Mucosa of descending colon (tissue), 3 donors: ENCODE results near the gene KCNQ1OT1. TPM values are rescaled to one million over a fixed set of nuclear protein-coding genes. Genes with fewer than 3 reads are reported as not detected.

Source experiments
- ATAC-seq: fragments of 200-7000 bp; cut with Tn5 transposase; one replicate; pipeline ENCODE4 v1.9.1; 2020; ENCODE audit warnings: mild to moderate bottlenecking, moderate library complexity
- DNase-seq, 3 donors: peaks; one replicate each; pipeline ENCODE4 v3.0.0-alpha.2; 2020
- H3K36me3 ChIP-seq: fragments of 200-600 bp; one replicate; pipeline ENCODE4 v1.8.0; 2021; ENCODE audit warnings: low read depth, mild to moderate bottlenecking
- H3K4me1 ChIP-seq: fragments of 200-600 bp; one replicate; pipeline ENCODE4 v1.8.0; 2021; ENCODE audit warnings: low read depth, mild to moderate bottlenecking
- H3K4me3 ChIP-seq: fragments of 200-600 bp; one replicate; pipeline ENCODE4 v1.8.0; 2021; ENCODE audit warnings: mild to moderate bottlenecking
- H3K9me3 ChIP-seq: fragments of 200-600 bp; one replicate; pipeline ENCODE4 v1.8.0; 2021; ENCODE audit warnings: mild to moderate bottlenecking
- intact Hi-C, 2 donors: fragments of 100-400 bp; cut with DNase I in 1 of 2; cut with micrococcal nuclease in 1 of 2; formaldehyde crosslinking; loops; one replicate each; pipeline versions ENCODE4 v1.11.0 to v1.11.1; 2022; cut with DNase I, micrococcal nuclease
- total RNA-seq, 3 donors: library from RNA; stranded (reverse); fragmentation: NEBNext Ultra II Directional in 2 of 3; extraction: Animal tissue kit (Norgen Biotek cat#: 25700) in 2 of 3; gene quantifications; one replicate each; pipeline versions ENCODE4 v1.2.1 to v1.2.4, GENCODE V29; 2021 to 2023
- TF ChIP-seq, protein P1 (sequence below): fragments of 200-600 bp; IDR thresholded peaks from one replicate; pipeline ENCODE4 v1.8.0; 2022; ENCODE audit warnings: antibody characterized with exemption, mild to moderate bottlenecking
- donor health status: DM: no; HTN: no; CAD: no; lungs with moderate emphysema.
- donor health status: DM: no; HTN: no; CAD: no.
- donor health status: DM: no; HTN: yes; CAD: no.

The KCNQ1OT1 gene
- total RNA-seq, 3 donors from 2014 or later, result 1.5 to 1.7 (median 1.7) TPM

DNA sequence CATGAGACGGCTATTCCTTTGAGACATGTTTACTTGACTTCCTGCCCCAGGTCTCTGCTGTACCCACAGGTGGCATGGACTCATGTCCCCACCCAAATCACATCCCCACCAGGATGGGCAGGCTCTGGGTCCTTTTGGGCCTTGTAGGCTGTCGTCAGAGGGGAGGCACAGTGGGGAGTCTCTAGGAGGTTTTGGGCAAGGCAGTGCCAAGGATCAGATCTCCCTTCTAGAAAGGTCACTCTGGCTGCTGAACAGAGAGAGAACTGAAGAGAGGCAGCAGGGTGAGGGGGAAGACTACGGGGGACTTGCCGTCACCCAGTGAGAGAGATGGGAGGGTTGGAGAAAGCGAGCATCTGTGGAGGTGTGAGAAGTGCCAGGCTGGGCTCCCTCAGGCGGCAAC, 4.6 kb upstream of the KCNQ1OT1 start:
- H3K36me3 ChIP-seq, result no peaks in the 10 kb centered on the region
- peaks cover 3% of the 10 kb centered on the region for H3K9me3 ChIP-seq
- H3K4me3 ChIP-seq, result no peak overlapping the region
- TF ChIP-seq, protein P1, sequence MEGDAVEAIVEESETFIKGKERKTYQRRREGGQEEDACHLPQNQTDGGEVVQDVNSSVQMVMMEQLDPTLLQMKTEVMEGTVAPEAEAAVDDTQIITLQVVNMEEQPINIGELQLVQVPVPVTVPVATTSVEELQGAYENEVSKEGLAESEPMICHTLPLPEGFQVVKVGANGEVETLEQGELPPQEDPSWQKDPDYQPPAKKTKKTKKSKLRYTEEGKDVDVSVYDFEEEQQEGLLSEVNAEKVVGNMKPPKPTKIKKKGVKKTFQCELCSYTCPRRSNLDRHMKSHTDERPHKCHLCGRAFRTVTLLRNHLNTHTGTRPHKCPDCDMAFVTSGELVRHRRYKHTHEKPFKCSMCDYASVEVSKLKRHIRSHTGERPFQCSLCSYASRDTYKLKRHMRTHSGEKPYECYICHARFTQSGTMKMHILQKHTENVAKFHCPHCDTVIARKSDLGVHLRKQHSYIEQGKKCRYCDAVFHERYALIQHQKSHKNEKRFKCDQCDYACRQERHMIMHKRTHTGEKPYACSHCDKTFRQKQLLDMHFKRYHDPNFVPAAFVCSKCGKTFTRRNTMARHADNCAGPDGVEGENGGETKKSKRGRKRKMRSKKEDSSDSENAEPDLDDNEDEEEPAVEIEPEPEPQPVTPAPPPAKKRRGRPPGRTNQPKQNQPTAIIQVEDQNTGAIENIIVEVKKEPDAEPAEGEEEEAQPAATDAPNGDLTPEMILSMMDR, result no peak
- ATAC-seq (no peak), DNase-seq (peak in 1 of 3 donors; percentile 8)
- H3K4me1 ChIP-seq, result no peaks in the 10 kb centered on the region
- intact Hi-C loops, result no loop called here

DNA sequence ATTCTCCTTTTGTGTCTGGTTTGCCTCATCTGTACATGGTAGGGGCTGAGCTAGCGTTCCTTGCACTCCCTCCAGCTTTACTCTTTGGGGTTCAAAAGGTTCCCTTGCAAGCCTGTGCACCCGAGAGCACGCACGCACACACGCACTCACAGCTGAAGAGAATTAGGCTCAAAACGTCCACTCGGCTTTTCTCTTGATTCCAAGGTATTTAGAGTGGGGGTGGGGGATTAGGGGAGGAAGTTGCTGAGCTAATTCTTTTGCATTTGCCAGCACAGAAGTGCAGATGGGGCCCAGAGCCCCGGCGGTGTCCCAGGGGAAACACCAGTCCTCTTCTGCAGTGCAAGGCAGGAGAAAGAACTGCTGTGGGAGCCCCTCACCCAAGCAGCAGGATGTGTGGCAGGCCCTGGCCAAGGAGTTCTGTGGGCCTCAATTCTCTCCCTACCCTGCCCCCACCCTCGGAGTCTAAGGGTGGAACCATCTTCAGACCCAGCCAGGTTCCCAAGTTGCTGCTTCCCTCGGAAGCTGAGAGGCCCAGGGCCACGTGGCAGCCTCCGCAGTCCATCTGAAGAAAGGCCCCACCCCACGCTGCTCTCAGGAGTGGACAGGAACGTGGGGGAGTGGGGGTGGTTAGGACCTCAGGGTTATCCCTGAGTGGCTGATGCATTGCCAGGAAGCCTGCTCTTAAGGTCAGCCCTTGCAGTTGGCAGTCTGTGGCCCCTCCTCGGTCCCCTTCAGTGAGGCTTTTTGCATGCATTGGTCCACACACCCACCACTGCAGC, 3.8 kb upstream of the KCNQ1OT1 start:
- TF ChIP-seq, protein P1, result no peak
- H3K36me3 ChIP-seq, result no peaks in the 10 kb centered on the region
- no peaks in the 10 kb centered on the region for H3K4me1 ChIP-seq
- no peak for ATAC-seq
- H3K4me3 ChIP-seq, result no peak overlapping the region
- peak in 1 of 3 donors; percentile 29 for DNase-seq
- peaks cover 3% of the 10 kb centered on the region for H3K9me3 ChIP-seq
- intact Hi-C loops, result no loop called here

DNA sequence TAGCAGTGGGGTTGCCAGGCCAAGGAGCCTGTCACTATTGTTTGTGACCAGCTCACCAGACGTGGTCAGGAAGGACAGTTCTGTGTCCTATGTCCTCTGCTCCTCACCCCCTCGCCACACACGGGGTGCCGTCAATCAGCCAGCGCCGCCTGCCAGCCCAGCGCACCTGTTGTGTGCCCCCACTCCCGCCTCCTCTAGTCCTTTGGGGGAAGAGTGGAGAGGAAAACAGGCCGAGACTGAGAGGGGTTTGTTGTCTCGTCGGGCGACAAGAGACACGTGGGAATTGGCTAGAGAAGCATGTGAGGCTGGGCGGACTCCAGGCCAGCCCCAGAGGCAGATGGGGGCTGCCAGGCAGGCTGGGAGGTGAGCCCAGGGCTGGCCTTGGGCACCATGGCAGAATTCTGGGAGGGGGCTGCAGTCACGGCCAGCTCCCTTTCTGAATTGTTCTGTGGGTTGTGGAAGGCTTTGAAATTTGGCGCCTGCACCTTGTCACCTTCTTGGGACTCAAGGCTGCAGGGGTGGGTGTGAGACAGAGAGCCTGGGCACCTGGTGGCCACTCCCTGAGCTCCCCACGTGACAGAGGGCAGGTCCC, 3.1 kb upstream of the KCNQ1OT1 start:
- no peak for ATAC-seq
- TF ChIP-seq, protein P1, result no peak
- no peaks in the 10 kb centered on the region for H3K4me1 ChIP-seq
- H3K9me3 ChIP-seq, result peaks cover 3% of the 10 kb centered on the region
- intact Hi-C loops, result no loop called here
- H3K4me3 ChIP-seq, result no peak overlapping the region
- peak in 1 of 3 donors; percentile 38 for DNase-seq
- H3K36me3 ChIP-seq, result no peaks in the 10 kb centered on the region

DNA sequence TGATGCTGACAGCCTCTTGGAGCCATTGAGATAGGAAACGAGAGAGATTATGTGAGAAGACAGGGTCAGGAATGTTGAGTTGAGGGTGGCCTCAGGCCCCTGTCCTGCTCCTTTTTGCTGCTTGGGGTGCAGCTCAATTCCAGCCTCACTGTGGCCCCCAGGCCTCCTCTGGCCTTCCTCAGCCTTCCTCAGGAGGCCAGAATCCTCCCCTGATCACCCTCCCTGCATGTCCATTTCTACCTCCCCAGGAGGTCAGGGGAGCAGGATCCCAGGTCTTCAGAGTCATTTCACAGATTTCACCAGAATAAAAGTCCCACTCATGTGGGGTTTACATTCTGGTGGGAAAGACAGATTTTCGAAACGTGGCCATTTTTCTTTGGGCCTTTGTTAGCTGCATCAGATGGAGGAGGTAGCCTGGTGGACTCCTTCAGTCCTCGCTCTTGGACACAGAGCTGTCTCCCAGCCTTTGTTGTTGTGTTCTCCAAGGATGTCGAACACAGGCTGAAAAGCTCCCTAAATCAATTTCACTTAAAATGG, 2.2 kb upstream of the KCNQ1OT1 start:
- TF ChIP-seq, protein P1, result no peak
- no peak overlapping the region for H3K4me3 ChIP-seq
- H3K36me3 ChIP-seq, result no peaks in the 10 kb centered on the region
- no peaks in the 10 kb centered on the region for H3K4me1 ChIP-seq
- peaks cover 3% of the 10 kb centered on the region for H3K9me3 ChIP-seq
- ATAC-seq (no peak), DNase-seq (no peak)
- intact Hi-C loops, result no loop called here

DNA sequence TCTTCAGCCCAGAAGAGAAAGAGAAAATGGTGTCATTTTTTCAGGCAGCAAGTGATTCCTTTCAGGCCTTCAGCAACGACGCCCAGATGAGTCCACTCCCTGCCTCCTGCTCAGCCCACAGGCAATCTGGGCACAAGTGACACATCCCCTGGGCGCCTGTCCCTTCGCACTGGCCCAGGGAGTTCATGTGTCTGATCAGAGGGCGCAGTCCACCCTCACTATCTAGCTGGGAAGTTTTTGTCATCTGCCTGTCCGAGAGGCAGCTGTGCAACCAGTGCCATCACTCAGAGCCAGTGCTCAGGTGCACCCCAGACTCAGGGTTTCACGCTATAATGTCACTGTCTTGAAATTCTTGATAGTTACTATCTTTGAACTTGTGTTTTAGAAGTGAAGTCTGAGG, 1.4 kb upstream of the KCNQ1OT1 start:
- TF ChIP-seq, protein P1, result no peak
- no peaks in the 10 kb centered on the region for H3K9me3 ChIP-seq
- no peaks in the 10 kb centered on the region for H3K4me1 ChIP-seq
- no peaks in the 10 kb centered on the region for H3K36me3 ChIP-seq
- no peak for DNase-seq
- no peak for ATAC-seq
- H3K4me3 ChIP-seq, result no peak overlapping the region
- intact Hi-C loops, result no loop called here
